ENCODE results near the gene DSN1.

DNA sequence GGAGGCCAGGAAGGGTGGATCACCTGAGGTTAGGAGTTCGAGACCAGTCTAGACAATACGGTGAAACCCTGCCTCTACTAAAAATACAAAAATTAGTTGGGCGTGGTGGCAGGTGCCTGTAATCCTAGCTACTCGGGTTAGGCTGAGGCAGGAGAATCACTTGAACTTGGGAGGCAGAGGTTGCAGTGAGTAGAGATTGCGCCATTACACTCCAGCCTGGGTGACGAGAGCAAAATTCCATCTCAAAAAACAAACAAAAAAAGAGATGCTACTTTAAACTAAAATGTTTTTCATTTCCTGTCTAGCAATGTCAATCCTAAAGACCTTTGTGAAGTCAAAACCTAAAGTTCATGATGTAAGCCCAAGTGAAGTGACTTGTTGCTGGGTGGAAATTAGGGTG is 12.9 kb downstream of the DSN1 start:
- TF ChIP-seq, protein P1, sequence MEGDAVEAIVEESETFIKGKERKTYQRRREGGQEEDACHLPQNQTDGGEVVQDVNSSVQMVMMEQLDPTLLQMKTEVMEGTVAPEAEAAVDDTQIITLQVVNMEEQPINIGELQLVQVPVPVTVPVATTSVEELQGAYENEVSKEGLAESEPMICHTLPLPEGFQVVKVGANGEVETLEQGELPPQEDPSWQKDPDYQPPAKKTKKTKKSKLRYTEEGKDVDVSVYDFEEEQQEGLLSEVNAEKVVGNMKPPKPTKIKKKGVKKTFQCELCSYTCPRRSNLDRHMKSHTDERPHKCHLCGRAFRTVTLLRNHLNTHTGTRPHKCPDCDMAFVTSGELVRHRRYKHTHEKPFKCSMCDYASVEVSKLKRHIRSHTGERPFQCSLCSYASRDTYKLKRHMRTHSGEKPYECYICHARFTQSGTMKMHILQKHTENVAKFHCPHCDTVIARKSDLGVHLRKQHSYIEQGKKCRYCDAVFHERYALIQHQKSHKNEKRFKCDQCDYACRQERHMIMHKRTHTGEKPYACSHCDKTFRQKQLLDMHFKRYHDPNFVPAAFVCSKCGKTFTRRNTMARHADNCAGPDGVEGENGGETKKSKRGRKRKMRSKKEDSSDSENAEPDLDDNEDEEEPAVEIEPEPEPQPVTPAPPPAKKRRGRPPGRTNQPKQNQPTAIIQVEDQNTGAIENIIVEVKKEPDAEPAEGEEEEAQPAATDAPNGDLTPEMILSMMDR (IDR thresholded peaks at IDR 0.05), result no peak
- TF ChIP-seq POLR2A (IDR thresholded peaks at IDR 0.05), result no peak

Measured in body of pancreas (tissue), 4 donors.